NCI-H1092 (cell line): ENCODE data around the gene CCDC13.

ENCODE experiments used
- DNase-seq: peaks from one replicate; lab custom pipeline; 2025; lab: John Stamatoyannopoulos, UW

Gene CCDC13

DNA sequence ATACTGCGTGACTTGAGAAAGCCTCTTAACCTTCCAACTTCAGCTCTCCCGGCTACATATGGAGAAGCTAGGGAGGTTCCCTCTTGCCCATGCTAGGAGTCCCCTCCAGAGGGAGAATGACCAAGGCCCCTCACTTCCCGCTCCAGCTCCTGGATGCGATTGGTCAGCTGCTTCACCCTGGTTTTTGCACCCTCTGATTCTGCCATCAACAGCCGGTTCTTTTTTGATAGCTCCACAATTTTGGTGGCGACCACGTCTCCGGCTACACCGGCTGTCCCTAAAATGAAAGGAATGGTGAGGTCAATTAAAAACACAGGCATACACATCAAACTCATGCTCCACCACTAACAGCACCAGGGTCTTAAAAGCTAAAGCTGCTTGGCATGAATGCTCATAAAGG, 20.6 kb downstream of the CCDC13 start:
- no peak for DNase-seq

DNA sequence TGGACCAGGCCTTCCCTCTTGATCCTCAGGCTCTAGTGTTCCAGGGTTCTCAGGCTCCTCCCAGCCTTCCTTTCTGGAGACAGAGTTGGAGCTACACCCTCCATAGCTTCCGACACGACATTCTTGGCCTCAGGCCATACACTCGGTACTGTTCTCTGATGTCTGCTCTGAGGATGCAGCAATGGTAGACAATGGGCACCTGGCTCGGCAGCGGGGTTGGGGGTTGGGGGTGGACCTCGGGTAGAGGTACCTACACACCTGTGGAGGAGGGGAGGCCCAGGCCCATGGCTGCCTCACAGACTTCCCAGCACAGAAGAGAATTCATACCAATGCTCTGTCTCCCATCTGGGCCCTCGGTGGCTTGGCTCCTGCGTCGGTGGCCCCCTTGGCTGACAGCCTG, 21.4 kb downstream of the CCDC13 start:
- no peak for DNase-seq

GRCh38 chr3:42750834-42751233, 22.2 kb downstream of the CCDC13 start:
- DNase-seq = no peak

- no peak for DNase-seq
Measured at GRCh38 chr3:42749753-42750231, 23.3 kb downstream of the CCDC13 start.

DNA sequence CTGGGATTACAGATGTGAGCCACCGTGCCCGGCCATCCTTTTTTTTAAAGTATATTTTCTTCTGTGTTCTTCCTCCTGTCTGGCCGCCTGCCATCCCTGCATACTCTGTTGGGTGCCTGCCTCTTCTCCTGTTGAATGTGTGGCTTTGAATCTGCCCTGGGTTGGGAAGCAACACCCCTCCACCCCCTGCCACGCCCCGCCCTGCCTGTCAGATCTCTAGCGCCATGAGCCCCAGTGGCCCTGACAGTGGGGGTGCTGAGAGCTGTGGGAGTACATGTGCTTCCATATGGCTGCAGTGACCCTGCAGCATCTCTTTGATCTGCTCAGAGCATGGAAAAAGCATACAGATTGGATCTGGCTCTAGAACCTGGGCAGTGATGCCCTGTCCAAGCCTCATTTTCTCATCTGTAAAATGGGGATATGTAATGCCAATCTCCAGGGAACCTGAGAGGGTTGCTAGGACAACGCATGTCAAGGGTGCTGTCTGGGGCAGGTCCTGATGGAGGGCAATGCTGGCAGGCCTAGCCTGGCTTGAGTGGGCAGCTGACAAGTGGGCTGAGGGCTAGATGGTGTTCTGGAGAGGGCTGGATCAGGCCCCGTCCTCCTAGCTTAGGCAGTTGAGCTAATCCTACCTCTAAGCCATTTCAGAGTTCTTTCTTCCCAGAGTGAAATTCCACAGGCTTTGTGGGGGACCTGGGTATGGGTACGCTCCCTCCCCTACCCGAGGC, 23.9 kb downstream of the CCDC13 start:
- no peak for DNase-seq

DNA sequence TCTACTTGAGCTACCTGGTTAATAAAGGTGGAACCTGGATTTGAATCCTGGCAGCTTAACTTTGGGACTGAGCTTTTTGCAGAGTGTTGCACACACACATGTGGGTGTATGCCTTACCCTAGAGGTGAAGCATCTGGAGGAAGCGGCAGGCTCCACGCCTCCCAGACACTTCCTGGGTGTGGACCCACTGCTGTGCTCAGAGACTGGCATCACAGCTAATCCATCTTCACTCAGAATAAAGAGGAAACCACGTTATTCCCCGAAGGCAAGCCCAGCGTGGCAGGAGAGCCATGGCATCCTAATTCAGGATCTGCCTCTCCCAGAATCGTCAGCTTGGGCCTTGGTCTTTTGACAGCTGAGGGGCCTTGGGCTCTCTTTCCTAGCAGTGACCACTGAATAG, 25.5 kb downstream of the CCDC13 start:
- no peak for DNase-seq

- no peak for DNase-seq
Measured at GRCh38 chr3:42746455-42747450, 26.3 kb downstream of the CCDC13 start.

DNA sequence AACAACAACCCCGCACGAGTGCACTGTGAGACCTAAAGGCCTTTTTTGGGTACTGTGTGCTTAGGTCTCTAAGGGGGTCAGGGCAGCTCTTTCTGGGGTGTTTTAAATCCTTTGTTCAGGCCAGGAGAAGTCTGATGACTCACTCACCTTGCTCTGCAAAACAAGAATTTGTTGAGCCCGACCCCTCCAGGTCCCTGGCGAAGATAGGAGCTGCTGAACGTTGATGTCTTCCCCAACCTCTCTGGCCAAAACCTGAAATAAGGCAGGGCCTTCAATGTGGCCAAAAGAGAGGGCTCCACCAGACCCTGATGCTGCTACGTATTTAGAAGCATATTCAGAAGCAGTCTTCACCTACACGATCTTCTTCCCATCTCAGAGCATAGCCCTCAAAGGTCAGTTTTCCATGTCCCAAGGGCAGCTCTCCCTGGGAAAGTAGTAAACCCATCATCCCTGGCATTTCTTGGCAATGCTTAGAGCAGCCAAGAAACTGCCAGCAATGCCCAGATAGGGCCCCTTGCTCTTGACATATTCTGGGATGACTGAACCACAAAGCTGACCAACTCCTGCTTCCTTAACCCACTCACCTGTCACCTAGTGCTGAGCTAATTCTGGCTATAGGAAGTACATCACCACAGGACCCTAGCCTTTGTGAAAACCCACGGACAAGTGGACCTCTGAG, 27.1 kb downstream of the CCDC13 start:
- DNase-seq = no peak

DNA sequence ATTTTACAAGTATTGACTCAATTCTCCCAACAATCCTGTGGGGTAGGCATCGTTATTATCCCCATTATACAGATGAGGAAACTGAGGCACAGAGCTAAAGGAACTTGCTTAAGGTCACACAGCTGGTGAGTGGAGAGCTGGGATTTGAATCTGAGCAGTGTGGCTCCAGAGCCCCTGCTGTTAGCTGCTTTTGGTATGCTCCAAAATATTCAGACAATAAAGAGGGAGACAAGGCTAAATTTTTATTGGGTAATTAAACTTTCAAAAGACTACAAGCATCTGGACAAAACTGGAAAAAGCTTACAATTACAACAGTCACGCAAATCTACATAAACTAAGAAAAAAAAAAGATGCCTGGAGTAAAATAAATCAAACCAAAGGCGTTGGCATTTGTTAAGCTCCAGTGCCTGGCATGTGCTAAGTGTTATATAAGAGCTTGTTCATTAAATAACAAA, 27.7 kb downstream of the CCDC13 start:
- DNase-seq = no peak

DNA sequence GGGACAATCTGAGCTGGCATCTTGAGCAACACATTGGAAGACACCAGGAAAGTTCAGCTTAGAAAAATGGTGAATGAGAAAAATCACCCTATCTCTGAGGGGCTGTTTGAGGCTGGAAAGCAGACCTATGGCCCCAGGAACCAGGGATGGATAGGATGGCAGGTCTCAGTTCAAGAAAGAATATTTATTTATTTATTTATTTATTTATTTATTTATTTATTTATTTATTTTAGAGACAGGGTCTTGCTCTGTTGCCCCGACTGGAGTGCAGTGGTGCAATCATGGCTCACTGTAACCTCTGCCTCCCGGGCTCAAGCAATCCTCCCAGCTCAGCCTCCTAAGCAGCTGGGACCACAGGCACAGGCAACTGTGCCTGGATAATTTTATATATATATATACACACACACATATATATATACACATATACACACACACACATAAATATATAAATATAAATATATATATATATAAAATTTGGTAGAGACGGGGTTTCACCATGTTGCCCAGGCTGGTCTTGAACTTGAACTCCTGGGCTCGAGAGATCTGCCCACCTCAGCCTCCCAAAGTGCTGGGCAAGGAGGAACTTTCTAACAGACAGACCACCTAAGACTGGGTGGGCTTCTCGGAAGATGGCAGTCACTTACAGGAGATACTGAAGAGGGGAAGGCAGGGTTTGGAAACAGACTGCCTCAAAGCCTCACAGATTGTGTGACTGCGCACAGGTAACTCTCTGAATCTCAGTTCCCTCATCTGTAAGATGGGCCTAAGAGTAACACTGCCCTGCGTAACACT, 29.7 kb downstream of the CCDC13 start:
- DNase-seq = no peak

- no peak for DNase-seq
Measured at GRCh38 chr3:42742688-42743087, 30.4 kb downstream of the CCDC13 start.

DNA sequence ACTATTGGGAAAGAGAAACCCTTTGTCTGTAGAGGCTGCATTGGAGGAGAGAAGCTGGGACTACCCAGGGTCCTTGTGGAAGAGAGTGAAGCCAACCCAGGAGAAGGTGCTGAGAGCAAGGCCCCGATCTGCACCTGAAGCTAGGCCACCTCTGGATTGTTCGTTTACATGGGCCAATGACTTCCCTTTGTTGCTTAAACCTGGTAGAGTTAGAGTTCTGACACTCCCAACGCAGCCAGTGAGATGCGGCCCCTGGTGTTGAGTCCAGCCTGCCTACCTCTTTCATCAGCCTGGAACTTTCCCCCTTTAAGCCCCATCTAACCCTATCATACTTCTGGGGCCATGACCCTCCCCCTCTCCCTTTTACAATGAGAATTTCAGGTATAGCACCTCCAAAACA, 30.8 kb downstream of the CCDC13 start:
- DNase-seq = no peak

DNA sequence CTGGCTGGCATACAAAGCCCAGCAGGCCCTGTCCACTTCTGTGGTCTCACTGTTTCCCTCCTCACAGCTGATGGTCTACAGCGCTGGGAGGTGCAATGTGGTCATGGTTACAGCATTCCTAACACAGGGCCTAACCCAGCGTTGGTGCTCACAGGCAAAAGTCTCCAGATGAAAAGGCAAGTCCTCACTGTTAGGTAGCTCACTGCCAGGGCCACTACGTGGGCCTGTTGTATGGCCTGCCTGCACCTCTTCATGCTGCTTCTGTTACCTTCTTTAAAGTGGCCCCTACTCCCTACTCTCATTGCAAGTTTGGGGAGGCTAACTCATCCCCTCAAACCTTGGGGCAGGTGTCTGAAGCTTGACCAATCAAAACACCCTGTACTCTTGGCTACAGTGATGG, 31.3 kb downstream of the CCDC13 start:
- DNase-seq = no peak

DNA sequence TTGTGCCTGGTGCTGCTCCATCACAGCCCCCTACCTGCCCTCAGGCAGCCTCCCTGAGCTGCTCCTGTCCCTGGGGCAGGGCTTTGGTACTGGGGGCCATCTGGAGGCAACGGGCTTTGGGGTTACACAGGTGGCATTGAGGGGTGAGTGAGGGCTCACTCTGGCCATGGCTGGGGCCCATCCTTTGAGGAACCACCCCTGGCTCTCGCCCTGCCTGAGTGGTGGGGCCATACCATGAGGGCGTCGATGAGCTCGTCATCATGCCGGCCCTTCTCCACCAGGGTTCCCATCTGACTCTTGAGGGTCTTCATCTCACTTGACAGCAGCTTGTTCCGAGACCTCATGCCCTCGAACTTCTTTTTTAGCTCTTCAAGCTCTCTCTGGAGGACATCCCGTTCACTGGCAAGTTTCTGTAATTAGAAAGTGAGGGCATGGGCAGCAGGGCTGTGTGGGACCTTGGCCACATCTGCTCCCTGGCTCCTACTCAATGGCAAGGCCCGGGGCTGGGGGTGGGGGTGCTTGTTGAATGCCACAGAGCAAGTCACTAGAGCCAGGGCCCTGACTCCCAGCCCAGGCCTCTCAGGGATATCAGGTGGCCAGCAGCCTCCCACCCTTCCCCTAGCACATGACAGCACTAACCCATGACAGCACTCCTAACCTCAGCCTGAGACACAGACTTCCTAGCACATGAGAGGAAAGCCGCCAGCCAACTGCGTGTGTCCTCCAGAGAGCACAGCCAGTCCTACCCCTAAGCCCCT, 33.5 kb downstream of the CCDC13 start:
- no peak for DNase-seq

DNA sequence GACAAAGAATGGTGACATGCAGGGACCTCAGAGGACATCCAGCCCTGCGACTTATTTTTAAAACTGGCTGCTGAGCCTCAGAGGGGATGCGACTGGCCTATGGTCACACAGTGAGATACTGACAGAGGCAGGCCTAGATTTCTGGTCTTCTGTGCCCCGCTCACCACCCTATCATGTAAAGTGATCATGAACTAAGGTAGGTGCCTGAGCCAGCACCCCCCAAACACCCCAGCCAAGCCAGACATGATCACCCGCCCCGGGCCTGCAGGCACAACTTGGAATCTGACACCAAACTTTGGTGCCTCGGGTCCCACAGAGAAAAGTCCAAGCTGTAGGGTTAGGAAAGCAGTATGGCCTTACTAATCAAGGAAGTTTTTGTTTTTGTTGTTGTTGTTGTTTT, 36.5 kb downstream of the CCDC13 start:
- DNase-seq = no peak

DNA sequence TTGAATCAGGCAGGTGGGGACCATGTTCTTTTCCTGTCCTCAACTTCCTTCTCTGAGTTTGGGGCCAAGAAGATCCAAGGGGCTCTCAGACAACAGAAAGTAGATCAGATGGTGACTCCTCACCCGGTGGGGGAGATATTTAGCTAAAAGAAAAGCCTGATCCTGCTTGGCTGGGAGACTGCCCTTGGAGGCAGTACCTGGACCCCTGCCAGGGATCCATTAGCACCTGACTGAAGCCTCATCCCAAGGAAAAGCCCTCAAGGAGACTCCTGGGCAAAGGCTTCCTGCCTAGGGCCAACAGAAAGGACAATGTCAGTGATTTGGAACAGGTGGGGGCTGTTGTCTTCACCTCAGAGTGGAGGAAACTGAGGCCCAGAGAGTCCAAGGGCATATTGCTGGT, 37.0 kb downstream of the CCDC13 start:
- no peak for DNase-seq

- no peak for DNase-seq
Measured at GRCh38 chr3:42735615-42736014, 37.4 kb downstream of the CCDC13 start.

- no peak for DNase-seq
Measured at GRCh38 chr3:42735019-42735418, 38.0 kb downstream of the CCDC13 start.

- DNase-seq = no peak
Measured at GRCh38 chr3:42734263-42734860, 38.7 kb downstream of the CCDC13 start.

GRCh38 chr3:42733501-42734262, 39.4 kb downstream of the CCDC13 start:
- no peak for DNase-seq
